Prostate gland (tissue), 2 donors: ENCODE data around the gene OLFML2B. TPM values are rescaled to one million over a fixed set of nuclear protein-coding genes. Genes with fewer than 3 reads are reported as not detected.

ENCODE experiments used
- DNase-seq: peaks from one replicate; pipeline ENCODE4 v3.0.0-alpha.2; 2019; ENCODE audit warnings: low spot score
- H3K27ac ChIP-seq, 2 donors: fragments of 200-600 bp; sonication (generic); 2 replicates each; pipeline ENCODE4 v1.5.1; 2017 to 2019
- H3K27me3 ChIP-seq: fragments of 200-600 bp; sonication (generic); replicated peaks from 2 replicates; pipeline ENCODE4 v1.5.1; 2019; ENCODE audit not compliant: insufficient read depth
- H3K36me3 ChIP-seq, 2 donors: fragments of 200-600 bp; sonication (generic); 1 replicate in 1 of 2; 2 replicates in 1 of 2; pipeline versions ENCODE4 v1.5.1 to v1.8.1; 2017 to 2019
- H3K4me1 ChIP-seq: fragments of 200-600 bp; sonication (generic); replicated peaks from 2 replicates; pipeline ENCODE4 v1.5.1; 2019
- H3K4me3 ChIP-seq, 2 donors: fragments of 200-600 bp; sonication (generic); 2 replicates each; pipeline ENCODE4 v1.5.1; 2017 to 2019
- H3K9me3 ChIP-seq: fragments of 200-600 bp; sonication (generic); 2 replicates; pipeline ENCODE4 v1.5.1; 2017
- POLR2A ChIP-seq: fragments of 450-650 bp; IDR thresholded peaks from one replicate; pipeline ENCODE4 v1.6.1; 2016; ENCODE audit warnings: antibody characterized with exemption, mild to moderate bottlenecking
- POLR2AphosphoS5 ChIP-seq: sonication (generic); formaldehyde crosslinking; IDR thresholded peaks from one replicate; pipeline ENCODE4 v1.6.1; 2017; ENCODE audit warnings: antibody characterized with exemption
- WGBS: methylation state at CpG from one replicate; pipeline ENCODE4 v1.1.5; 2018; 5-methylcytosine and 5-hydroxymethylcytosine counted together
- intact Hi-C: fragments of 100-400 bp; cut with DNase I; formaldehyde crosslinking; loops from one replicate; pipeline ENCODE4 v1.14.2; 2022
- total RNA-seq, 2 donors: library from RNA; depleted of rRNA; stranded (reverse); fragments of >200 nt; gene quantifications; one replicate each; pipeline ENCODE4 v1.1.0, GENCODE V29; 2016
- TF ChIP-seq, protein P1 (sequence below), 4 experiments: fragments of 200-600 bp in 2 of 4; fragments of 450-650 bp in 2 of 4; sonication (generic) in 2 of 4; IDR thresholded peaks; 1 replicate in 3 of 4; 2 replicates in 1 of 4; pipeline ENCODE4 v1.5.1; 2016 to 2019; ENCODE audit warnings: antibody characterized with exemption in 4 of 4, mild to moderate bottlenecking in 2 of 4, moderate library complexity in 2 of 4

Gene OLFML2B
- total RNA-seq, 2 donors from 2014 or later, result 3.2 to 29.7 TPM

- TF ChIP-seq POLR2AphosphoS5 (no peak), POLR2A (no peak)
- TF ChIP-seq, protein P1, sequence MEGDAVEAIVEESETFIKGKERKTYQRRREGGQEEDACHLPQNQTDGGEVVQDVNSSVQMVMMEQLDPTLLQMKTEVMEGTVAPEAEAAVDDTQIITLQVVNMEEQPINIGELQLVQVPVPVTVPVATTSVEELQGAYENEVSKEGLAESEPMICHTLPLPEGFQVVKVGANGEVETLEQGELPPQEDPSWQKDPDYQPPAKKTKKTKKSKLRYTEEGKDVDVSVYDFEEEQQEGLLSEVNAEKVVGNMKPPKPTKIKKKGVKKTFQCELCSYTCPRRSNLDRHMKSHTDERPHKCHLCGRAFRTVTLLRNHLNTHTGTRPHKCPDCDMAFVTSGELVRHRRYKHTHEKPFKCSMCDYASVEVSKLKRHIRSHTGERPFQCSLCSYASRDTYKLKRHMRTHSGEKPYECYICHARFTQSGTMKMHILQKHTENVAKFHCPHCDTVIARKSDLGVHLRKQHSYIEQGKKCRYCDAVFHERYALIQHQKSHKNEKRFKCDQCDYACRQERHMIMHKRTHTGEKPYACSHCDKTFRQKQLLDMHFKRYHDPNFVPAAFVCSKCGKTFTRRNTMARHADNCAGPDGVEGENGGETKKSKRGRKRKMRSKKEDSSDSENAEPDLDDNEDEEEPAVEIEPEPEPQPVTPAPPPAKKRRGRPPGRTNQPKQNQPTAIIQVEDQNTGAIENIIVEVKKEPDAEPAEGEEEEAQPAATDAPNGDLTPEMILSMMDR (IDR thresholded peaks at IDR 0.05), result no peak
- 39% methylated on average over 1 of the region's 1 CpG for WGBS
- H3K4me3 ChIP-seq, result no peak overlapping the region
- no peak for DNase-seq
- H3K27ac ChIP-seq, result no peak overlapping the region
- no peaks in the 10 kb centered on the region for H3K4me1 ChIP-seq
- H3K9me3 ChIP-seq, result no peaks in the 10 kb centered on the region
- no peaks in the 10 kb centered on the region for H3K27me3 ChIP-seq
- intact Hi-C loops, result no loop called here
- no peaks in the 10 kb centered on the region for H3K36me3 ChIP-seq
These were observed 23.3 kb upstream of the OLFML2B start for GRCh38 chr1:162046921-162047320.

- no peak overlapping the region for H3K4me3 ChIP-seq
- H3K36me3 ChIP-seq, result no peaks in the 10 kb centered on the region
- 95% methylated on average over 1 of the region's 1 CpG for WGBS
- H3K9me3 ChIP-seq, result no peaks in the 10 kb centered on the region
- intact Hi-C loops, result no loop called here
- no peak for DNase-seq
- H3K27me3 ChIP-seq, result no peaks in the 10 kb centered on the region
- H3K4me1 ChIP-seq, result no peaks in the 10 kb centered on the region
- TF ChIP-seq POLR2A (no peak), POLR2AphosphoS5 (no peak)
- TF ChIP-seq, protein P1 (IDR thresholded peaks at IDR 0.05), result no peak
- no peak overlapping the region for H3K27ac ChIP-seq
These were observed 18.7 kb upstream of the OLFML2B start for GRCh38 chr1:162042361-162042760.

DNA sequence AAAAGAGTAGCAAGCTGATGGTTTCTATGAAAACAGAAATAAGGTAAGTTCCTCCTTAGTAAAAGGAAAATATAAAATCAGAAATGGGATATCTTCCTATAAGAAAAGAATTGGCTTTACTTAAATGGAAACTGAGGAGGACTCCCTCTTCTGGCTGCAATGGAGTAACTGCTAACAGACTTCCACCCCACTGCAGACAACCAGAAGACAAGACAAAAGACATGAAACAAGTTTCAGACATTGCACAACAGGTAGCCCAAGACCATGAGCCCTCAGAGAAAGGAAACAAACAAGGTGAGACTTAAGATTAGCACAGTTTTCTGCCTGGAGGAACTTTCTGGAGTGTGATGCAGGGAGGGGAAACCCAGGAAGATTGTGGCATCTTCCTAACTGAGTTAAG lies 17.0 kb upstream of the OLFML2B start:
- TF ChIP-seq, protein P1 (IDR thresholded peaks at IDR 0.05), result peak in 1 of 4 experiments; percentile 13
- no peak for TF ChIP-seq POLR2A
- no peak overlapping the region for H3K4me3 ChIP-seq
- no peak overlapping the region for H3K27ac ChIP-seq
- no peaks in the 10 kb centered on the region for H3K27me3 ChIP-seq
- no peak for DNase-seq
- H3K36me3 ChIP-seq, result no peaks in the 10 kb centered on the region
- H3K4me1 ChIP-seq, result no peaks in the 10 kb centered on the region
- intact Hi-C loops, result no loop called here
- no peaks in the 10 kb centered on the region for H3K9me3 ChIP-seq

DNA sequence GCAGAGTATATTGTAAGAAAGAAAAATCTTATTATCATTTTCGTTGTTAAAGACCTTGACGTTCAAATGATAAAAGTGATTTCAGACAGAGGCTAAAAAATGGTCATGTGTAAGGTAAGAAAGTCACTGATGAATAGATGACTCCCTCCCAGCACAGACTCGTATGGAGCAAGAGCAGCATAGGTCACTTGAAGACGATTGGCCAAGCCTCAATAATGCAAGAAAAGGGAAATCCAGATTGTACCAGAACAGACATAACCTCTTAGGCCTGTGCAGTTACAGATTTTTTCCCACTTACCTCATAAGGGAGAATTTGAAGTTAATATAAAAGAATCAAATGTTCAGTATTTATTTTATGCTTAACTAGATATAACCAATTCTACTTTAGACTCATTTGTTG lies 16.3 kb upstream of the OLFML2B start:
- 75% methylated on average over 4 of the region's 4 CpGs for WGBS
- no peak overlapping the region for H3K27ac ChIP-seq
- no peaks in the 10 kb centered on the region for H3K27me3 ChIP-seq
- DNase-seq, result no peak
- intact Hi-C loops, result no loop called here
- H3K36me3 ChIP-seq, result no peaks in the 10 kb centered on the region
- no peak overlapping the region for H3K4me3 ChIP-seq
- no peaks in the 10 kb centered on the region for H3K9me3 ChIP-seq
- TF ChIP-seq POLR2AphosphoS5 (no peak), POLR2A (no peak)
- TF ChIP-seq, protein P1 (IDR thresholded peaks at IDR 0.05), result no peak
- no peaks in the 10 kb centered on the region for H3K4me1 ChIP-seq

DNA sequence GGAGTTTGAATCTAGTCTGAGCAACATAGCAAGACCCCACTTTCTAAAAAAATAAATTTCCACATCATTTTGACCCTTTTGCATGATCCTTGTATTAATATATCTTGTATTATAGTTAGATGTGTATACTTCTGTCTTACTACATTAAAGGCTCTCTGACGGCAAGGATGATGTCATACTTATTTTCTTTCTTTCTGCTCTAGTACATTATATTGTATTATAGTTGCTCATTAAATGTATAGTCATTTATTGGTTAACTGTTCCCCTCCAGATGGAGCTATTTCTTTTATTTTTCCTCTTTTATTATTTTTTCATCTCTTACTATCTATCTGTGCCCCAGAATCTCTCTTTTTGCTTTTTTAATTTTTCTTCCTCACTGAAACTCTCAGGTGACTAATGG lies 15.0 kb upstream of the OLFML2B start:
- Histone ChIP-seq H3K36me3 (no peaks in the 10 kb centered on the region), H3K27me3 (no peaks in the 10 kb centered on the region), H3K27ac (no peak overlapping the region), H3K4me1 (no peaks in the 10 kb centered on the region), H3K9me3 (no peaks in the 10 kb centered on the region), H3K4me3 (no peak overlapping the region)
- TF ChIP-seq, protein P1 (IDR thresholded peaks at IDR 0.05), result no peak
- TF ChIP-seq POLR2A (no peak), POLR2AphosphoS5 (no peak)
- DNase-seq, result no peak
- WGBS, result 94% methylated on average over 1 of the region's 1 CpG
- intact Hi-C loops, result loop anchor here (5.0 kb wide), 1 partner anchor 171 kb away; no protein-coding TSS in a partner anchor
